Astrocyte (in vitro differentiated cells and primary cell): Measurements from ENCODE around the gene GIPC3. TPM values are rescaled to one million over a fixed set of nuclear protein-coding genes. Genes with fewer than 3 reads are reported as not detected.
A peak's percentile ranks its signal among the peaks of the same experiment; 100 is the strongest.

Source experiments
- DNase-seq: peaks from one replicate; pipeline ENCODE4 v3.0.0-alpha.2; 2010; ENCODE audit warnings: low read depth
- FAIRE-seq: peaks from 2 replicates; lab custom pipeline; 2011; peaks lifted over from hg19 to GRCh38; lab: Jason Lieb, UNC
- H2AFZ ChIP-seq: 2 replicates; pipeline ENCODE4 v1.6.0; 2012; ENCODE audit warnings: low read depth, low read length, inconsistent platforms
- H3K27ac ChIP-seq: 2 replicates; pipeline ENCODE4 v1.5.1; 2011; ENCODE audit warnings: low read depth, low read length, inconsistent platforms
- H3K27me3 ChIP-seq: 2 replicates; pipeline ENCODE4 v1.6.0; 2011; ENCODE audit warnings: low read length, inconsistent platforms; ENCODE audit not compliant: insufficient read depth
- H3K36me3 ChIP-seq: 2 replicates; pipeline ENCODE4 v1.5.1; 2011; ENCODE audit warnings: low read length, inconsistent platforms; ENCODE audit not compliant: insufficient read depth
- H3K4me1 ChIP-seq: 2 replicates; pipeline ENCODE4 v1.5.1; 2011; ENCODE audit warnings: low read length, inconsistent platforms; ENCODE audit not compliant: insufficient read depth
- H3K4me2 ChIP-seq: 2 replicates; pipeline ENCODE4 v1.6.0; 2012; ENCODE audit warnings: low read length, inconsistent platforms
- H3K4me3 ChIP-seq: 2 replicates; pipeline ENCODE4 v1.5.1; 2011; ENCODE audit warnings: low read depth, mild to moderate bottlenecking, low read length, inconsistent platforms; ENCODE audit not compliant: insufficient read depth
- H3K79me2 ChIP-seq: 2 replicates; pipeline ENCODE4 v1.6.0; 2012; ENCODE audit warnings: mild to moderate bottlenecking, low read length, inconsistent platforms; ENCODE audit not compliant: insufficient read depth
- H3K9ac ChIP-seq: 2 replicates; pipeline ENCODE4 v1.6.0; 2012; ENCODE audit warnings: mild to moderate bottlenecking, low read length, inconsistent platforms
- H3K9me3 ChIP-seq: 2 replicates; pipeline ENCODE4 v1.5.1; 2012; ENCODE audit warnings: low read depth, mild to moderate bottlenecking, low read length, inconsistent platforms; ENCODE audit not compliant: insufficient read depth
- H4K20me1 ChIP-seq: 2 replicates; pipeline ENCODE4 v1.6.0; 2012; ENCODE audit warnings: low read length, inconsistent platforms; ENCODE audit not compliant: insufficient read depth
- H3K27ac Mint-ChIP-seq: one replicate; pipeline ENCODE4 v1.8.0; 2021; ENCODE audit warnings: mild to moderate bottlenecking, mixed read lengths; ENCODE audit not compliant: unreplicated experiment
- H3K27me3 Mint-ChIP-seq: one replicate; pipeline ENCODE4 v1.8.0; 2021; ENCODE audit warnings: low read depth, mixed read lengths; ENCODE audit not compliant: unreplicated experiment
- H3K36me3 Mint-ChIP-seq: one replicate; pipeline ENCODE4 v1.8.0; 2021; ENCODE audit warnings: low read depth, mixed read lengths; ENCODE audit not compliant: unreplicated experiment
- H3K4me1 Mint-ChIP-seq: one replicate; pipeline ENCODE4 v1.8.0; 2021; ENCODE audit warnings: low read depth, mixed read lengths; ENCODE audit not compliant: unreplicated experiment
- H3K4me3 Mint-ChIP-seq: one replicate; pipeline ENCODE4 v1.8.0; 2021; ENCODE audit warnings: mild to moderate bottlenecking, moderate library complexity, mixed read lengths; ENCODE audit not compliant: unreplicated experiment
- H3K9me3 Mint-ChIP-seq: one replicate; pipeline ENCODE4 v1.8.0; 2021; ENCODE audit warnings: mild to moderate bottlenecking, mixed read lengths; ENCODE audit not compliant: unreplicated experiment
- CTCF ChIP-seq: IDR thresholded peaks from 2 replicates; pipeline ENCODE4 v1.5.1; 2011; ENCODE audit warnings: low read depth, mild to moderate bottlenecking, inconsistent platforms, low read length, moderate library complexity; ENCODE audit not compliant: insufficient read depth
- EZH2 ChIP-seq: IDR thresholded peaks from 2 replicates; pipeline ENCODE4 v1.6.1; 2012; ENCODE audit warnings: mild to moderate bottlenecking, low read length, inconsistent platforms; ENCODE audit not compliant: insufficient read depth
- total RNA-seq: library from RNA; stranded (reverse); gene quantifications from 2 replicates; pipeline ENCODE4 v1.2.1, GENCODE V29; 2021

Gene GIPC3
- total RNA-seq, 1 donor from 2014 or later = 0.09 TPM

GRCh38 chr19:3634496-3635045, 49.3 kb downstream of the GIPC3 start:
- no peaks in the 10 kb centered on the region for H4K20me1 ChIP-seq
- H3K9me3 Mint-ChIP-seq = no peaks in the 10 kb centered on the region
- FAIRE-seq = no peak
- DNase-seq = no peak
- H3K79me2 ChIP-seq = no peaks in the 10 kb centered on the region
- H3K9me3 ChIP-seq = no peaks in the 10 kb centered on the region
- H3K9ac ChIP-seq = no peak overlapping the region
- H2AFZ ChIP-seq = no peak overlapping the region
- no peak overlapping the region for H3K4me3 ChIP-seq
- no peak overlapping the region for H3K4me2 ChIP-seq
- H3K27ac ChIP-seq = no peak overlapping the region
- peaks cover 3% of the 10 kb centered on the region for H3K36me3 ChIP-seq
- TF ChIP-seq EZH2 = no peak
- no peak for TF ChIP-seq CTCF
- H3K36me3 Mint-ChIP-seq = peaks cover 9% of the 10 kb centered on the region
- peak overlapping the region; percentile 58 for H3K27ac Mint-ChIP-seq
- no peaks in the 10 kb centered on the region for H3K4me1 Mint-ChIP-seq
- H3K27me3 ChIP-seq = no peaks in the 10 kb centered on the region
- H3K4me1 ChIP-seq = no peaks in the 10 kb centered on the region
- H3K27me3 Mint-ChIP-seq = no peaks in the 10 kb centered on the region
- H3K4me3 Mint-ChIP-seq = no peak overlapping the region

- no peak overlapping the region for H3K27ac Mint-ChIP-seq
These were observed 51.2 kb downstream of the GIPC3 start for GRCh38 chr19:3636506-3636905.

More at GRCh38 chr19:3636506-3636905, 51.2 kb downstream of the GIPC3 start:
- Mint-ChIP-seq H3K9me3 (no peaks in the 10 kb centered on the region), H3K36me3 (peaks cover 7% of the 10 kb centered on the region), H3K4me1 (no peaks in the 10 kb centered on the region), H3K4me3 (no peak overlapping the region), H3K27me3 (no peaks in the 10 kb centered on the region)
- DNase-seq (no peak), FAIRE-seq (no peak)
- Histone ChIP-seq H3K4me2 (no peak overlapping the region), H4K20me1 (no peaks in the 10 kb centered on the region), H2AFZ (no peak overlapping the region), H3K79me2 (no peaks in the 10 kb centered on the region), H3K27me3 (no peaks in the 10 kb centered on the region), H3K9me3 (no peaks in the 10 kb centered on the region), H3K36me3 (peaks cover 7% of the 10 kb centered on the region), H3K4me3 (no peak overlapping the region), H3K9ac (no peak overlapping the region), H3K4me1 (no peaks in the 10 kb centered on the region), H3K27ac (no peak overlapping the region)
- no peak for TF ChIP-seq EZH2
- TF ChIP-seq CTCF = no peak
